ENCODE data around the gene ULBP3. TPM values are rescaled to one million over a fixed set of nuclear protein-coding genes. Genes with fewer than 3 reads are reported as not detected.
"Not testable (repeated sequence)": the region's sequence is repeated elsewhere in the genome, so short reads cannot be mapped to it uniquely, and the experiment has no call there.

The ULBP3 gene
- total RNA-seq, 1 donor, result 16.4 TPM

DNA sequence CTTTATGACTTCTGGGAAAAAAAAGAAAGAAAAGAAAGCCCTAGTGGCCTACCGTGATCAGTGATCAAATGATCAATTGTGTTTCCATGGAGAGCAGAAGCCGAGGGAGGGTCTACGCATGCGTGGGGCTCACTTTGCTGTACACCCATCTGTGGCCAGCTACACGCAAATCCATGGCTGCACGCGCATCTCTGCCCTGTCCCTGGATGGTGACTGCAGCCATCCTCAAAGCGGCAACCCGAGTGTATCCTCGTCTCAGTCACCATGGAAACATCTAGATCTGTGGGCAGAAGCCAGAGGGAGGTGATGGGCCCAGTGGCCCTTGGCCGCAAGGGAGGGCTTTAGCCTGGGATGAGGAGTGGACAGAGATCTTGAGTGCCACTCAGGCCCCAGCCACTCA lies 785 bp upstream of the ULBP3 start:
- TF ChIP-seq CTCF (IDR thresholded peaks at IDR 0.05; ENCODE audit: insufficient read depth, low read length), result no peak
- H3K4me3 ChIP-seq (ENCODE audit: low read depth, low read length), result no peak overlapping the region
- no peak for DNase-seq (ENCODE audit: low read depth)

- H3K4me3 ChIP-seq (ENCODE audit: low read depth, low read length), result peak overlapping the region; percentile 72
- no peak for DNase-seq (ENCODE audit: low read depth)
- TF ChIP-seq CTCF (IDR thresholded peaks at IDR 0.05; ENCODE audit: insufficient read depth, low read length), result no peak
These were observed 770 bp downstream of the ULBP3 start for GRCh38 chr6:150068151-150068550.

GRCh38 chr6:150065083-150065482 lies 3.8 kb downstream of the ULBP3 start:
- no peak for TF ChIP-seq CTCF (IDR thresholded peaks at IDR 0.05; ENCODE audit: insufficient read depth, low read length)
- no peak for DNase-seq (ENCODE audit: low read depth)
- H3K4me3 ChIP-seq (ENCODE audit: low read depth, low read length), result no peak overlapping the region

- no peak overlapping the region for H3K4me3 ChIP-seq (ENCODE audit: low read depth, low read length)
- TF ChIP-seq CTCF (IDR thresholded peaks at IDR 0.05; ENCODE audit: insufficient read depth, low read length), result no peak
- no peak for DNase-seq (ENCODE audit: low read depth)
These were observed 5.3 kb downstream of the ULBP3 start for GRCh38 chr6:150063640-150064039.

- not testable (repeated sequence) for H3K4me3 ChIP-seq (ENCODE audit: low read depth, low read length)
These were observed 8.9 kb downstream of the ULBP3 start for GRCh38 chr6:150059973-150060372.

GRCh38 chr6:150058986-150059385 lies 9.9 kb downstream of the ULBP3 start:
- no peak for TF ChIP-seq CTCF (IDR thresholded peaks at IDR 0.05; ENCODE audit: insufficient read depth, low read length)
- no peak for DNase-seq (ENCODE audit: low read depth)

More at GRCh38 chr6:150059973-150060372, 8.9 kb downstream of the ULBP3 start:
- DNase-seq (ENCODE audit: low read depth), result not testable (repeated sequence)

DNA sequence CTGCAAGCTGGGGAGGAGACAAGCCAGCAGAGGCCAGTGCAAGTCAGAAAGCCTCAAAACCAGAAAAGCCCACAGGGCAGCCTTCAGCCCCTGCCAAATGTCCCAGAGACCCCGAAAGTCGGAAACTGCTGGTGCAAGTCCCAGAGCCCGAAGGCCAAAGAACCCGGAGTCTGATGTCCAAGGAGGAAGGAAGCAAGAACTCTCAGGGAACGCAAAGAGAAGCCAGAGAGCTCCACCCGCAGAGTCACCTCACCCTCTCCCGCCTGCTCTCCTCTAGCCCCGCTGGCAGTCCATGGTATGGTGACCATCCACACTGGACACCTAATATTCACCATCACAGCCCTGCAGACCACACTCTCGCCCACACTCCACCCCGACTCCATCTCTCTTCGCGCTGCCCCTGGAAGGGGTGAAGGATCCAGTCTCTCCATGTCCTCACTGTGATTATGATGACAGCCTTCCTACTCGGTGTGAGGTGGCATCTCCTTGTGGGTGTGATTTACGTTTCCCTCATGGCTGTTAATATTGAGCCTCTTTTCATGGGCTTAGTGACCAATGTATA lies 10.6 kb downstream of the ULBP3 start:
- no peak overlapping the region for H3K4me3 ChIP-seq (ENCODE audit: low read depth, low read length)
- no peak for DNase-seq (ENCODE audit: low read depth)
- TF ChIP-seq CTCF (IDR thresholded peaks at IDR 0.05; ENCODE audit: insufficient read depth, low read length), result no peak

More at GRCh38 chr6:150058986-150059385, 9.9 kb downstream of the ULBP3 start:
- no peak overlapping the region for H3K4me3 ChIP-seq (ENCODE audit: low read depth, low read length)

Data from fibroblast of the aortic adventitia (primary cell).